GM23338 (cell line): ENCODE data around the gene PDIA5. TPM values are rescaled to one million over a fixed set of nuclear protein-coding genes. Genes with fewer than 3 reads are reported as not detected.

Experiments used
- ATAC-seq: fragments of 200-7000 bp; cut with Tn5 transposase; 3 replicates; pipeline ENCODE4 v1.9.1; 2020
- DNase-seq: peaks from one replicate; pipeline ENCODE4 v3.0.0-alpha.2; 2015; ENCODE audit warnings: low spot score
- H2AFZ ChIP-seq: fragments of 200-600 bp; sonication (generic); 2 replicates; pipeline ENCODE4 v1.8.0; 2016; ENCODE audit warnings: antibody characterized with exemption, mild to moderate bottlenecking, moderate library complexity
- H3F3A ChIP-seq: fragments of 200-600 bp; sonication (generic); replicated peaks from 2 replicates; pipeline ENCODE4 v1.8.0; 2017; ENCODE audit warnings: antibody characterized with exemption, mixed run types, low read depth
- H3K27ac ChIP-seq: fragments of 200-600 bp; sonication (generic); 2 replicates; pipeline ENCODE4 v1.6.1; 2016; ENCODE audit warnings: low read depth
- H3K27me3 ChIP-seq: fragments of 200-600 bp; sonication (generic); 2 replicates; pipeline ENCODE4 v1.8.0; 2016; ENCODE audit warnings: mild to moderate bottlenecking, mixed run types, moderate library complexity; ENCODE audit not compliant: insufficient read depth
- H3K36me3 ChIP-seq: fragments of 200-600 bp; sonication (generic); 2 replicates; pipeline ENCODE4 v1.8.0; 2016; ENCODE audit warnings: mild to moderate bottlenecking; ENCODE audit not compliant: insufficient read depth
- H3K4me1 ChIP-seq: fragments of 200-600 bp; sonication (generic); 2 replicates; pipeline ENCODE4 v1.8.0; 2016; ENCODE audit warnings: mild to moderate bottlenecking, moderate library complexity; ENCODE audit not compliant: insufficient read depth
- H3K4me2 ChIP-seq: fragments of 200-600 bp; sonication (generic); 2 replicates; pipeline ENCODE4 v1.7.1; 2017; ENCODE audit warnings: mixed run types
- H3K4me3 ChIP-seq: fragments of 200-600 bp; sonication (generic); 2 replicates; pipeline ENCODE4 v1.6.1; 2016; ENCODE audit warnings: mixed run types
- H3K79me2 ChIP-seq: fragments of 200-600 bp; sonication (generic); replicated peaks from 2 replicates; pipeline ENCODE4 v1.8.0; 2017; ENCODE audit warnings: mild to moderate bottlenecking; ENCODE audit not compliant: insufficient read depth
- H3K9me2 ChIP-seq: fragments of 200-600 bp; sonication (generic); 2 replicates; pipeline ENCODE4 v1.8.0; 2017; ENCODE audit not compliant: insufficient read depth
- H4K20me1 ChIP-seq: fragments of 200-600 bp; sonication (generic); replicated peaks from 2 replicates; pipeline ENCODE4 v1.8.0; 2017; ENCODE audit warnings: mild to moderate bottlenecking; ENCODE audit not compliant: insufficient read depth
- H3K27ac Mint-ChIP-seq: 2 replicates; pipeline ENCODE4 v1.8.0; 2020; ENCODE audit warnings: inconsistent platforms, mild to moderate bottlenecking, moderate library complexity, mixed read lengths
- H3K27me3 Mint-ChIP-seq: 3 replicates; pipeline ENCODE4 v1.8.0; 2022; ENCODE audit warnings: low read depth, mild to moderate bottlenecking, moderate library complexity, mixed read lengths, inconsistent platforms; ENCODE audit not compliant: insufficient read depth, poor library complexity
- H3K36me3 Mint-ChIP-seq: 3 replicates; pipeline ENCODE4 v1.8.0; 2021; ENCODE audit warnings: low read depth, mild to moderate bottlenecking, inconsistent platforms, moderate library complexity, mixed read lengths
- H3K4me1 Mint-ChIP-seq: 3 replicates; pipeline ENCODE4 v1.8.0; 2020; ENCODE audit warnings: mild to moderate bottlenecking, inconsistent platforms, mixed read lengths
- H3K4me3 Mint-ChIP-seq: 3 replicates; pipeline ENCODE4 v1.8.0; 2021; ENCODE audit warnings: moderate library complexity, mild to moderate bottlenecking, inconsistent platforms, mixed read lengths
- H3K9me3 Mint-ChIP-seq: 3 replicates; pipeline ENCODE4 v1.8.0; 2020; ENCODE audit warnings: moderate library complexity, mild to moderate bottlenecking, inconsistent platforms, mixed read lengths
- CTCF ChIP-seq, 2 experiments: fragments of 200-600 bp in 1 of 2; sonication (generic) in 1 of 2; conservative IDR thresholded peaks; 2 replicates each; pipeline versions ENCODE4 v1.5.1 to v1.6.1; 2016 to 2017; ENCODE audit warnings: antibody characterized with exemption in 2 of 2, low read depth in 2 of 2, mild to moderate bottlenecking in 2 of 2, moderate library complexity in 1 of 2
- EZH2phosphoT487 ChIP-seq: fragments of 200-600 bp; sonication (generic); IDR thresholded peaks from one replicate; pipeline ENCODE4 v1.8.1; 2018; ENCODE audit warnings: antibody characterized with exemption; ENCODE audit not compliant: unreplicated experiment
- JUNB ChIP-seq: IDR thresholded peaks from one replicate; pipeline ENCODE4 v1.6.1; 2016; ENCODE audit warnings: antibody characterized with exemption; ENCODE audit not compliant: unreplicated experiment
- NANOG ChIP-seq: IDR thresholded peaks from 2 replicates; pipeline ENCODE4 v1.6.1; 2016; ENCODE audit warnings: antibody characterized with exemption, borderline replicate concordance
- POLR2AphosphoS5 ChIP-seq: IDR thresholded peaks from 2 replicates; pipeline ENCODE4 v1.6.1; 2016; ENCODE audit warnings: antibody characterized with exemption, low read depth
- ZNF114 ChIP-seq: fragments of 250-450 bp; sonication (Bioruptor Pico); IDR thresholded peaks from 2 replicates; pipeline ENCODE4 v1.5.0; 2020; ENCODE audit warnings: mild to moderate bottlenecking, moderate library complexity
- ZNF331 ChIP-seq: fragments of 250-450 bp; sonication (Bioruptor Pico); IDR thresholded peaks from 2 replicates; pipeline ENCODE4 v1.5.0; 2020; ENCODE audit warnings: low read depth, mild to moderate bottlenecking, moderate library complexity
- polyA plus RNA-seq: library from polyadenylated mRNA; unstranded; fragments of >200 nt; fragmentation: Nextera tagmentation; extraction: Ambion mirVana; gene quantifications from 2 replicates; pipeline ENCODE4 v1.2.1, GENCODE V29; 2016
- total RNA-seq: library from RNA; depleted of rRNA; stranded (reverse); fragments of >200 nt; shearing (Covaris generic); gene quantifications from 2 replicates; pipeline ENCODE4 v1.2.3, GENCODE V29; 2014
- TF ChIP-seq, protein P1 (sequence below): fragments of 250-450 bp; sonication (Bioruptor Pico); IDR thresholded peaks from 2 replicates; pipeline ENCODE4 v1.5.0; 2020; ENCODE audit warnings: mild to moderate bottlenecking, moderate library complexity
- TF ChIP-seq, protein P2 (sequence below): IDR thresholded peaks from one replicate; pipeline ENCODE4 v1.6.1; 2018; ENCODE audit warnings: antibody characterized with exemption; ENCODE audit not compliant: unreplicated experiment
- TF ChIP-seq, protein P3 (sequence below): IDR thresholded peaks from 2 replicates; pipeline ENCODE4 v1.6.1; 2016; ENCODE audit warnings: antibody characterized with exemption

PDIA5 gene
- total and polyA plus RNA-seq, 2 experiments from 2014 or later: 22.9 to 28.1 TPM

DNA sequence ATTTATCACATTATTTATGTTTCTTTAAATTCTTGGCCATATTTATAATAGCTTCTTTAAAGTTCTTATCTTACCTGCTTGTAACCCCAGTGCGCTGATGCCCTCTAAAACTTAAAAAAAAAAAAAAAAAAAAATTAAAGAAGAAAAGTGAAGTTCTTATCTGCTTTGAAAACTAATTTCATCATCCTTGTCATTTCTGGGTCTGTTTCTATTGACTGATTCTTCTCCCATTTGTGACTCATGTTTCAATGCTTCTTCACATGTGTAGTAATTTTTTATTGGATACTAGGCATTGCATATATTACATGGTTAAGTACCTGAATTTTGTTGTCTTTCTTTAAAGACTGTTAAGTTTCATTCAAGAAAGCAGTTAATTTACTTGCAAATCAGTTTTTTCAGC lies 131.5 kb downstream of the PDIA5 start (continued):
- TF ChIP-seq, protein P1, sequence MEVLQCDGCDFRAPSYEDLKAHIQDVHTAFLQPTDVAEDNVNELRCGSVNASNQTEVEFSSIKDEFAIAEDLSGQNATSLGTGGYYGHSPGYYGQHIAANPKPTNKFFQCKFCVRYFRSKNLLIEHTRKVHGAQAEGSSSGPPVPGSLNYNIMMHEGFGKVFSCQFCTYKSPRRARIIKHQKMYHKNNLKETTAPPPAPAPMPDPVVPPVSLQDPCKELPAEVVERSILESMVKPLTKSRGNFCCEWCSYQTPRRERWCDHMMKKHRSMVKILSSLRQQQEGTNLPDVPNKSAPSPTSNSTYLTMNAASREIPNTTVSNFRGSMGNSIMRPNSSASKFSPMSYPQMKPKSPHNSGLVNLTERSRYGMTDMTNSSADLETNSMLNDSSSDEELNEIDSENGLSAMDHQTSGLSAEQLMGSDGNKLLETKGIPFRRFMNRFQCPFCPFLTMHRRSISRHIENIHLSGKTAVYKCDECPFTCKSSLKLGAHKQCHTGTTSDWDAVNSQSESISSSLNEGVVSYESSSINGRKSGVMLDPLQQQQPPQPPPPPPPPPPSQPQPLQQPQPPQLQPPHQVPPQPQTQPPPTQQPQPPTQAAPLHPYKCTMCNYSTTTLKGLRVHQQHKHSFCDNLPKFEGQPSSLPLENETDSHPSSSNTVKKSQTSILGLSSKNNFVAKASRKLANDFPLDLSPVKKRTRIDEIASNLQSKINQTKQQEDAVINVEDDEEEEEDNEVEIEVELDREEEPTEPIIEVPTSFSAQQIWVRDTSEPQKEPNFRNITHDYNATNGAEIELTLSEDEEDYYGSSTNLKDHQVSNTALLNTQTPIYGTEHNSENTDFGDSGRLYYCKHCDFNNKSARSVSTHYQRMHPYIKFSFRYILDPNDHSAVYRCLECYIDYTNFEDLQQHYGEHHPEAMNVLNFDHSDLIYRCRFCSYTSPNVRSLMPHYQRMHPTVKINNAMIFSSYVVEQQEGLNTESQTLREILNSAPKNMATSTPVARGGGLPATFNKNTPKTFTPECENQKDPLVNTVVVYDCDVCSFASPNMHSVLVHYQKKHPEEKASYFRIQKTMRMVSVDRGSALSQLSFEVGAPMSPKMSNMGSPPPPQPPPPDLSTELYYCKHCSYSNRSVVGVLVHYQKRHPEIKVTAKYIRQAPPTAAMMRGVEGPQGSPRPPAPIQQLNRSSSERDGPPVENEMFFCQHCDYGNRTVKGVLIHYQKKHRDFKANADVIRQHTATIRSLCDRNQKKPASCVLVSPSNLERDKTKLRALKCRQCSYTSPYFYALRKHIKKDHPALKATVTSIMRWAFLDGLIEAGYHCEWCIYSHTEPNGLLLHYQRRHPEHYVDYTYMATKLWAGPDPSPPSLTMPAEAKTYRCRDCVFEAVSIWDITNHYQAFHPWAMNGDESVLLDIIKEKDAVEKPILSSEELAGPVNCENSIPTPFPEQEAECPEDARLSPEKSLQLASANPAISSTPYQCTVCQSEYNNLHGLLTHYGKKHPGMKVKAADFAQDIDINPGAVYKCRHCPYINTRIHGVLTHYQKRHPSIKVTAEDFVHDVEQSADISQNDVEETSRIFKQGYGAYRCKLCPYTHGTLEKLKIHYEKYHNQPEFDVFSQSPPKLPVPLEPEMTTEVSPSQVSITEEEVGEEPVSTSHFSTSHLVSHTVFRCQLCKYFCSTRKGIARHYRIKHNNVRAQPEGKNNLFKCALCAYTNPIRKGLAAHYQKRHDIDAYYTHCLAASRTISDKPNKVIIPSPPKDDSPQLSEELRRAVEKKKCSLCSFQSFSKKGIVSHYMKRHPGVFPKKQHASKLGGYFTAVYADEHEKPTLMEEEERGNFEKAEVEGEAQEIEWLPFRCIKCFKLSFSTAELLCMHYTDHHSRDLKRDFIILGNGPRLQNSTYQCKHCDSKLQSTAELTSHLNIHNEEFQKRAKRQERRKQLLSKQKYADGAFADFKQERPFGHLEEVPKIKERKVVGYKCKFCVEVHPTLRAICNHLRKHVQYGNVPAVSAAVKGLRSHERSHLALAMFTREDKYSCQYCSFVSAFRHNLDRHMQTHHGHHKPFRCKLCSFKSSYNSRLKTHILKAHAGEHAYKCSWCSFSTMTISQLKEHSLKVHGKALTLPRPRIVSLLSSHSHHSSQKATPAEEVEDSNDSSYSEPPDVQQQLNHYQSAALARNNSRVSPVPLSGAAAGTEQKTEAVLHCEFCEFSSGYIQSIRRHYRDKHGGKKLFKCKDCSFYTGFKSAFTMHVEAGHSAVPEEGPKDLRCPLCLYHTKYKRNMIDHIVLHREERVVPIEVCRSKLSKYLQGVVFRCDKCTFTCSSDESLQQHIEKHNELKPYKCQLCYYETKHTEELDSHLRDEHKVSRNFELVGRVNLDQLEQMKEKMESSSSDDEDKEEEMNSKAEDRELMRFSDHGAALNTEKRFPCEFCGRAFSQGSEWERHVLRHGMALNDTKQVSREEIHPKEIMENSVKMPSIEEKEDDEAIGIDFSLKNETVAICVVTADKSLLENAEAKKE (CRISPR knock-in tag): no peak
- TF ChIP-seq NANOG (no peak), ZNF331 (CRISPR knock-in tag) (no peak), ZNF114 (no peak)

GRCh38 chr3:123201223-123201556 lies 134.4 kb downstream of the PDIA5 start:
- Mint-ChIP-seq H3K27me3 (peaks cover 11% of the 10 kb centered on the region), H3K9me3 (peaks cover 3% of the 10 kb centered on the region; the same call in 1 of the 3 replicates), H3K36me3 (no peaks in the 10 kb centered on the region), H3K4me3 (peak overlapping the region; percentile 84), H3K27ac (peak overlapping the region; percentile 85), H3K4me1 (peaks cover 9% of the 10 kb centered on the region)
- H3K27ac ChIP-seq: peak overlapping the region; percentile 36; the same call in 1 of the 2 replicates
- peak overlapping the region; percentile 76 for H3K4me2 ChIP-seq
- 0 out of 2 replicates have a peak, but pooled peaks cover 4% of the 10 kb centered on the region for H3K4me1 ChIP-seq
- TF ChIP-seq JUNB: no peak
- no peak for TF ChIP-seq EZH2phosphoT487
- TF ChIP-seq POLR2AphosphoS5: no peak
- no peak for TF ChIP-seq NANOG
- no peak for TF ChIP-seq ZNF331 (CRISPR knock-in tag)
- TF ChIP-seq, protein P2, sequence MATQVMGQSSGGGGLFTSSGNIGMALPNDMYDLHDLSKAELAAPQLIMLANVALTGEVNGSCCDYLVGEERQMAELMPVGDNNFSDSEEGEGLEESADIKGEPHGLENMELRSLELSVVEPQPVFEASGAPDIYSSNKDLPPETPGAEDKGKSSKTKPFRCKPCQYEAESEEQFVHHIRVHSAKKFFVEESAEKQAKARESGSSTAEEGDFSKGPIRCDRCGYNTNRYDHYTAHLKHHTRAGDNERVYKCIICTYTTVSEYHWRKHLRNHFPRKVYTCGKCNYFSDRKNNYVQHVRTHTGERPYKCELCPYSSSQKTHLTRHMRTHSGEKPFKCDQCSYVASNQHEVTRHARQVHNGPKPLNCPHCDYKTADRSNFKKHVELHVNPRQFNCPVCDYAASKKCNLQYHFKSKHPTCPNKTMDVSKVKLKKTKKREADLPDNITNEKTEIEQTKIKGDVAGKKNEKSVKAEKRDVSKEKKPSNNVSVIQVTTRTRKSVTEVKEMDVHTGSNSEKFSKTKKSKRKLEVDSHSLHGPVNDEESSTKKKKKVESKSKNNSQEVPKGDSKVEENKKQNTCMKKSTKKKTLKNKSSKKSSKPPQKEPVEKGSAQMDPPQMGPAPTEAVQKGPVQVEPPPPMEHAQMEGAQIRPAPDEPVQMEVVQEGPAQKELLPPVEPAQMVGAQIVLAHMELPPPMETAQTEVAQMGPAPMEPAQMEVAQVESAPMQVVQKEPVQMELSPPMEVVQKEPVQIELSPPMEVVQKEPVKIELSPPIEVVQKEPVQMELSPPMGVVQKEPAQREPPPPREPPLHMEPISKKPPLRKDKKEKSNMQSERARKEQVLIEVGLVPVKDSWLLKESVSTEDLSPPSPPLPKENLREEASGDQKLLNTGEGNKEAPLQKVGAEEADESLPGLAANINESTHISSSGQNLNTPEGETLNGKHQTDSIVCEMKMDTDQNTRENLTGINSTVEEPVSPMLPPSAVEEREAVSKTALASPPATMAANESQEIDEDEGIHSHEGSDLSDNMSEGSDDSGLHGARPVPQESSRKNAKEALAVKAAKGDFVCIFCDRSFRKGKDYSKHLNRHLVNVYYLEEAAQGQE: no peak
- TF ChIP-seq, protein P3, sequence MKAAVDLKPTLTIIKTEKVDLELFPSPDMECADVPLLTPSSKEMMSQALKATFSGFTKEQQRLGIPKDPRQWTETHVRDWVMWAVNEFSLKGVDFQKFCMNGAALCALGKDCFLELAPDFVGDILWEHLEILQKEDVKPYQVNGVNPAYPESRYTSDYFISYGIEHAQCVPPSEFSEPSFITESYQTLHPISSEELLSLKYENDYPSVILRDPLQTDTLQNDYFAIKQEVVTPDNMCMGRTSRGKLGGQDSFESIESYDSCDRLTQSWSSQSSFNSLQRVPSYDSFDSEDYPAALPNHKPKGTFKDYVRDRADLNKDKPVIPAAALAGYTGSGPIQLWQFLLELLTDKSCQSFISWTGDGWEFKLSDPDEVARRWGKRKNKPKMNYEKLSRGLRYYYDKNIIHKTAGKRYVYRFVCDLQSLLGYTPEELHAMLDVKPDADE: no peak
- TF ChIP-seq CTCF (conservative IDR thresholded peaks at IDR 0.05; ENCODE audit: low read depth in 2 of 2): no peak
- peak overlapping the region; percentile 89 for H3K4me3 ChIP-seq
- no peaks in the 10 kb centered on the region for H3K9me2 ChIP-seq
- H3F3A ChIP-seq: no peaks in the 10 kb centered on the region
- ATAC-seq: peak; percentile 18
- H4K20me1 ChIP-seq: no peaks in the 10 kb centered on the region
- no peaks in the 10 kb centered on the region for H3K79me2 ChIP-seq
- no peaks in the 10 kb centered on the region for H3K27me3 ChIP-seq
- no peaks in the 10 kb centered on the region for H3K36me3 ChIP-seq
- peak overlapping the region; percentile 84; the same call in 1 of the 2 replicates for H2AFZ ChIP-seq
- DNase-seq: no peak
